Limb (tissue), 2 donors: ENCODE results near the gene ATP6V0E2.
A peak's percentile ranks its signal among the peaks of the same experiment; 100 is the strongest.
"Not testable (repeated sequence)": the region's sequence is repeated elsewhere in the genome, so short reads cannot be mapped to it uniquely, and the experiment has no call there.

Experiments used
- DNase-seq, 2 donors: peaks; one replicate each; pipeline ENCODE4 v3.0.0-alpha.2; 2016; ENCODE audit errors: extremely low spot score in 2 of 2

ATP6V0E2 gene

GRCh38 chr7:149878523-149878921, 4.8 kb downstream of the ATP6V0E2 start:
- peak in 1 of 2 donors; percentile 33 for DNase-seq

GRCh38 chr7:149879271-149879743, 5.5 kb downstream of the ATP6V0E2 start:
- peak in 1 of 2 donors; percentile 34 for DNase-seq

- DNase-seq = peak in 1 of 2 donors; percentile 23
These were observed 6.2 kb downstream of the ATP6V0E2 start for GRCh38 chr7:149879766-149880637.

GRCh38 chr7:149880638-149881311, 7.0 kb downstream of the ATP6V0E2 start:
- DNase-seq = peak in 1 of 2 donors; percentile 22

- DNase-seq = peak in 1 of 2 donors; percentile 31
These were observed 7.8 kb downstream of the ATP6V0E2 start for GRCh38 chr7:149881328-149882247.

DNA sequence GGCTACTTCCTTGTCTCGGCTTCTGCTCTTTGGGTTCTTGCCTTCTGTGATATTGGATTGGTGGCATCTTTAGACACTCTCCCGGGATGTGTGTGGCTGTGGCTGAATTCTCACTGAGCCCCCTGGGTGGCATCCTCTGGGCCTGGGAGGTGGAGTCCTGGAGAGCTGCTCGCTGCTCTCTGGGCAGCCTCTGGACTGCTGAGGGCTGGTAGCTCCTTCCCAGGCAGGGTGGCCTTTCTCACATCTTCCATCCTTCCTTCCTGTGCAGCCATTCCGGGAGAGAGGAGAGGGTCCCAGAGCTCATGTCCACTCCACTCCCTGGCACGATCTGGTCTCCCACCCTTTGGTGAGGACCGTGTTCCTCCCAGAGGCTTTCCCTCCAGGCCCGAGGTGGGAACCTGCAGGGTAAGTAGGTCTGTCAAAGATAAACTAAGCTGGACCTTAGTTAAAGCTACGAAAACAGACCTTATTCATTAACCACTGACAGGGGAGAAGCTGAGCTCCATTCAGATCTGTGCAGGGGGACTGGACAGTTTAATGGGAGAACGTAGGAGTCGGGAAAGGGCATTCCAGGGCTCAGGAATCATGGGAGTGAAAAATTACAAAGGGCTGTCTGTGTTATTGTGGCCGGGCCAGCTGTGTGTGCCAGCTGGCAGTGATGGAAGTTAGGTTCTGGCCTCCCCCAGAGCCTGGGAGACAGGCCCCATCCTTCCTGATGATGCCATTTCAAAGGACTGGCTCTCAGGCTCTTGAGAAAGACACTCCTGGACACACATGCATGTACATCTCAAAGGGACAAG, 8.7 kb downstream of the ATP6V0E2 start:
- peak in 1 of 2 donors; percentile 24 for DNase-seq

GRCh38 chr7:149883048-149883438, 9.3 kb downstream of the ATP6V0E2 start:
- DNase-seq = peak in 1 of 2 donors; percentile 21

DNA sequence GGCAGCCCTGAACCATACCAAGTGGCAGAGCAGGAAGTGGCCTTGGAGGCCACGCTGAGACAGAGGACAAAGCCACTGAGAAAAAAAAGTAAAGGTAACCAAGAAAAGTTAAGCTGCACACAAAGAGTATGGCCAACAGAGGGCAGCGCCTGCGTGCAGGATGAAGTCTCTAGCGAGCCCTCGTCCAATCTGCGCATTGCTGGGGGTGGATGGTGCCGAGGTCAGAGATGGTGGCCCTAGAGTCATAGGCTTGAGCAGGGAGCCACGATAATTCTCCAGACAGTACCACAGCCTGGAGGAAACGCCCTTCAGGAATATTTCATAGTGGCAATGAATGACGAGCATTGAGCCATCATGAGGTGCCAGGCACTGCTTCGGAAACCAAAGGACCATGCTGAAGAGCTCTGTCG, 9.7 kb downstream of the ATP6V0E2 start:
- peak in 1 of 2 donors; percentile 60 for DNase-seq

DNA sequence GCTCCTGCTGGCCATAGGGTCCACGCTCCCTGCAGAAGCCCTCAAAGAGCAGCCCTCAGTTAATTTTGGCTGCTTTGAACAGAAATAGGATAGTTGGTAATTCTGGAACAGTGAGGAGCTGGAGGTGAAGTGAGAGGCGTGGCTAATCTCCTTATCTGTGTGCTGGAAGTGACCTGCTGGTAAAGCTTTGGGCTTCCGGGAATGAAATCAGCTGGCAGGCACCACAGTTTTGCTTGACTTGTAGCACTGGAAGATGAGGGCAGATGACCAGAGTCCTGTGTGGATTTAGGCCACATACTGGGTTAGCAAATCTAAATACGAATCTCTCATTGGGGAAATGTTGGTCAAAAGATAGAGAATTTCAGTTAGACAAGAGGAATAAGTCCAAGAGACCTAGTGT, 10.2 kb downstream of the ATP6V0E2 start:
- no peak for DNase-seq

GRCh38 chr7:149884541-149884940, 10.8 kb downstream of the ATP6V0E2 start:
- peak in 1 of 2 donors; percentile 25 for DNase-seq

DNA sequence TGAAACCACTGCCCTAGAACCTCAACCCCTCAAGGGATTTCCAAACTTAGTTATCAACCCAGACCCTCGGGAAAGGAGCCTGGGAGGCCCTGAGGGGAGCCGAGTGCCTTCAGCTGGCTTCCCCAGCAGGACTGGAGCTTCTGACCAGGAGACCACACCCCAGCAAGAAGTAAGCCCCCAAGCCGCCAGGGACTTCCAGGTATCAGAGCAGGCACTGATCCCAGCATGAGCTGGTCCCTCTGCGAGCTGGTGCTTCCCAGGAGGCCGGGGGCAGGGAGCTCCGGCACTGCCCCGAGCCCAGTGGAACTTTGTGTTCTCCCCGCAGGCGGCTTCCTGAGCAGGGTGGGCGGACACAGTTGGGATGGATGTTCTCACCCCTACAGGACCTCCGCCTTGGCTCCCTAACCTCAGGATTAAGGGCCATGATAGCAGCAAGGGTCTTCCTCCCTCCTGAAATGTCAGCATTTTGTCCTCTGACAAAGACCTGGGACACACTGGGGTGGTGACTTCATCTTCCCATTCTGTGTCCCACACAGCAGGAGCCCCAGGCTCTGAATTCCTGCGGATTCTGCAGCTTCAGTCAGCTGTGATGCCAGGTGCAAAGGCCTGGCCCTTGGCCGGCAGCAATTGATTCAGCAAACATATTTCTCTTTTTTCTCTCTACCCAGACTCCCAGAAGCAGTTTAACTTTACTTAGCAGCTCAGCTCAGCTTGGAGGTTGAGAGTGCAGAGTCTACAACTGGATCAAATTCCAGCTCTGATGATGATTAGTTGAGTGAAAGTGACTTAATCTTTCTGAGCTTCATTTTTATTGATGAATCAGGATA, 11.6 kb downstream of the ATP6V0E2 start:
- DNase-seq = peak; percentile 53 to 61

DNA sequence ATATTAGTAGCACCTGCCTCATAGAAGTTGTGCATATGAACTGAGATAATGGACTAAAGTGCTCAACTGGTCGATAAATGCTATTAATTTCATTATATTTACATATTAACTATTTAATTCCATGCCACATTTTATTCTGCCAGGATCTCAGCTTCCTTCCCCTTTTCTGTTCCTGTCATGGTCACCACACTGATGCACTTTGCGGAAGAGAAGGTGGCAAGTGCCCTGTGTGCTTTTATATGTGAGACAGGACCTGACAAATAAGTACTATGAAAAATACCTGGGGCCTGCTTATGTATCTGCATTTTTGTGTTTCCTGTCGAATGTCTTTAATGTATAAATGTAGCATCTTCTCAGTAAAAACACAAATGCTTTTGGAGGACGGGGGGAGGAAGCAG, 12.2 kb downstream of the ATP6V0E2 start:
- DNase-seq = no peak

- no peak for DNase-seq
These were observed 13.5 kb downstream of the ATP6V0E2 start for GRCh38 chr7:149887311-149887710.

- DNase-seq = not testable (repeated sequence)
These were observed 16.9 kb downstream of the ATP6V0E2 start for GRCh38 chr7:149890715-149891114.

GRCh38 chr7:149894957-149895356, 21.2 kb downstream of the ATP6V0E2 start:
- DNase-seq = not testable (repeated sequence)

DNA sequence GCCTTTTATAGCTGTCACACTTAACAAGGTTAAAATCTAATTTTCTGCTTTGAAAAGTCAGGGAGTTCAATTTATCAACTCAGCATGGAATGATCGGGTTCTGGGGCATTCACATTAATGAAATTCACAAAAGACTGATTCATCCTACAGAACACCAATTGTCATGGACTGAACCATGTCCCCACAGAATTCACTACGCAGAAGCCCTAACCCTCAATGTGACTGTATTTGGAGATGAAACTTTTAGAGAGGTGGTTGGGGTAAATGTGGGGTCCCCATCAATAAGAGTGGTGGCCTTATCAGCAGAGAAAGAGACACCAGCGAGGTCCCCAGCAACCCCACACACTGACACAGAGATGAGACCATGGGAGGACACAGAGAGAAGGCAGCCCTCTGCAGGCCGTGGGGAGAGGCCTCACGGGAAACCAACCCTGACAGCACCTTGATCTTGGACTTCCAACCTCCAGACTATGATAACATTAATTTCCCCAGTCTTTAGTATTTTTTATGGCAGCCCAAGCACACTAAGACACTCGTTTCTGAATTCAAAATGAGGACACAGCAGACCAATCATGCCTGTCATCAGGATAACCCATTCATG, 34.1 kb downstream of the ATP6V0E2 start:
- not testable (repeated sequence) for DNase-seq

DNA sequence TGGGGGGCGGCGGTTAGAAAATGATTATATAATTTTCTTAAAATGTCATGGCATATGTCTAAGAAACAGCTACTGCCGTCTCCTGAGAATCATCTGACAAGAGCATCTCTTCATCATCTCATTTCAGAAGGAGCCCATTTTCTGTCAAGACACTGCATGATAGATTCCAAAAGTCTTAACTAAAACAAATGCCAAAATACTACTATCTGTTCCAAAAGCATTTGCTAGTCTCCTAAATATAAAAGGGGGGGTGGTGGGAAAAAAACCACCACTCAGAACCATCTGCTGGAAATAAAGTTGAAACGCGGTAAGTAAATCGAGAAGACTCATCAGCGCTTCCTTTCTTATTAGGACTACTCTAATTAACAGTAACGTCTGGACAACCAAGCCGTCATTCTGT, 36.5 kb downstream of the ATP6V0E2 start:
- not testable (repeated sequence) for DNase-seq

DNA sequence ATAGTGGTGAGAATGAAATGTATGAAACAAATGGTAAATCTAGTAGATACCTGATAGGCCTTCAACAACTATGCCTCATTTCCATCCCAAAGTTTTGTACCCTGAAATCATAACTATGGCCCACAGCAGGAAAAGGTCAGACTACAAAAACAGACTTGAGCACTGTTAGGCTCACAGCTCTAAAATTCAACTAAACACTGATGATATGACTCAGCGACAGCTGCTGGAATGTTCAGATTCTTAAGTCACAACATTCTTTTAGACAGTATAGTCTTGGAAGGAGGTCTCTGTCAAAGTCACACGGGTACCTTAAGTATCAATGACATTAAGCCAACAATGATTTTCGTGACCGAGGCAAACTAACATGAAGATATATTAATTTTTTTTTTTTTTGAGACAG, 38.4 kb downstream of the ATP6V0E2 start:
- not testable (repeated sequence) for DNase-seq

GRCh38 chr7:149926414-149926813, 52.6 kb downstream of the ATP6V0E2 start:
- not testable (repeated sequence) for DNase-seq
